Fibroblast of lung (primary cell): ENCODE results near the gene KNTC1. TPM values are rescaled to one million over a fixed set of nuclear protein-coding genes. Genes with fewer than 3 reads are reported as not detected.
"Not testable (repeated sequence)": the region's sequence is repeated elsewhere in the genome, so short reads cannot be mapped to it uniquely, and the experiment has no call there.

Experiments
- DNase-seq, 2 donors: peaks; one replicate each; pipeline versions ENCODE4 v3.0.0 to v3.0.0-alpha.2; 2010; ENCODE audit warnings: low read depth in 2 of 2
- H2AFZ ChIP-seq: 2 replicates; pipeline ENCODE4 v1.5.1; 2012; ENCODE audit warnings: low read length, control low read depth, inconsistent platforms
- H3K27ac ChIP-seq: 2 replicates; pipeline ENCODE4 v1.5.1; 2011; ENCODE audit warnings: low read length, control low read depth; ENCODE audit not compliant: insufficient read depth
- H3K27me3 ChIP-seq: 2 replicates; pipeline ENCODE4 v1.5.1; 2011; ENCODE audit warnings: mild to moderate bottlenecking, low read length; ENCODE audit not compliant: control insufficient read depth, insufficient read depth
- H3K36me3 ChIP-seq: 2 replicates; pipeline ENCODE4 v1.5.1; 2011; ENCODE audit warnings: low read length; ENCODE audit not compliant: control insufficient read depth, insufficient read depth
- H3K4me1 ChIP-seq: 2 replicates; pipeline ENCODE4 v1.5.1; 2011; ENCODE audit warnings: low read length; ENCODE audit not compliant: control insufficient read depth, insufficient read depth; ENCODE audit errors: extremely low read depth
- H3K4me2 ChIP-seq: 2 replicates; pipeline ENCODE4 v1.5.1; 2011; ENCODE audit warnings: low read length, control low read depth; ENCODE audit not compliant: insufficient read depth; ENCODE audit errors: extremely low read depth
- H3K4me3 ChIP-seq, 4 experiments: fragments of 200-600 bp in 1 of 4; sonication (generic) in 1 of 4; replicated peaks in 1 of 4; 2 replicates each; pipeline ENCODE4 v1.5.1; 2011 to 2016; ENCODE audit warnings: low read length in 4 of 4, low read depth in 3 of 4, mild to moderate bottlenecking in 3 of 4, control low read depth in 2 of 4, inconsistent platforms in 1 of 4, mixed read lengths in 1 of 4; ENCODE audit not compliant: insufficient read depth in 1 of 4; ENCODE audit errors: control extremely low read depth in 1 of 4
- H3K79me2 ChIP-seq: 2 replicates; pipeline ENCODE4 v1.5.1; 2012; ENCODE audit warnings: mild to moderate bottlenecking, low read length, inconsistent platforms; ENCODE audit not compliant: control insufficient read depth, insufficient read depth
- H3K9ac ChIP-seq: 2 replicates; pipeline ENCODE4 v1.5.1; 2011; ENCODE audit warnings: mild to moderate bottlenecking, low read length, control low read depth; ENCODE audit not compliant: insufficient read depth
- H3K9me3 ChIP-seq: 2 replicates; pipeline ENCODE4 v1.5.1; 2012; ENCODE audit warnings: low read depth, low read length; ENCODE audit not compliant: control insufficient read depth, insufficient read depth
- H4K20me1 ChIP-seq: 2 replicates; pipeline ENCODE4 v1.5.1; 2011; ENCODE audit warnings: low read length; ENCODE audit not compliant: control insufficient read depth, insufficient read depth; ENCODE audit errors: extremely low read depth
- EZH2 ChIP-seq: IDR thresholded peaks from 2 replicates; pipeline ENCODE4 v1.5.1; 2012; ENCODE audit warnings: low read length, control low read depth, mild to moderate bottlenecking; ENCODE audit errors: missing control alignments
- polyA plus RNA-seq, 2 donors: library from polyadenylated mRNA; depleted of rRNA in 1 of 2; stranded (reverse) in 1 of 2; unstranded in 1 of 2; fragments of >200 nt; gene quantifications; 2 replicates each; pipeline ENCODE4 v1.2.1, GENCODE V29; 2011 to 2012; ENCODE audit warnings: missing spikeins in 1 of 2
- total RNA-seq: library from RNA; depleted of rRNA; stranded (reverse); fragments of >200 nt; gene quantifications from 2 replicates; pipeline ENCODE4 v1.2.1, GENCODE V29; 2014
- TF ChIP-seq, protein P1 (sequence below), 2 donors: IDR thresholded peaks in 1 of 2; conservative IDR thresholded peaks in 1 of 2; 1 replicate in 1 of 2; 2 replicates in 1 of 2; pipeline ENCODE4 v1.5.1; 2011 to 2012; ENCODE audit warnings: low read length in 2 of 2, control low read depth in 1 of 2, inconsistent platforms in 1 of 2, low read depth in 1 of 2, mild to moderate bottlenecking in 1 of 2

The KNTC1 gene
- total and polyA plus RNA-seq, 2 donors (not counting 1 experiment from before 2014, with no cell fraction given): 11.0 to 14.4 TPM

DNA sequence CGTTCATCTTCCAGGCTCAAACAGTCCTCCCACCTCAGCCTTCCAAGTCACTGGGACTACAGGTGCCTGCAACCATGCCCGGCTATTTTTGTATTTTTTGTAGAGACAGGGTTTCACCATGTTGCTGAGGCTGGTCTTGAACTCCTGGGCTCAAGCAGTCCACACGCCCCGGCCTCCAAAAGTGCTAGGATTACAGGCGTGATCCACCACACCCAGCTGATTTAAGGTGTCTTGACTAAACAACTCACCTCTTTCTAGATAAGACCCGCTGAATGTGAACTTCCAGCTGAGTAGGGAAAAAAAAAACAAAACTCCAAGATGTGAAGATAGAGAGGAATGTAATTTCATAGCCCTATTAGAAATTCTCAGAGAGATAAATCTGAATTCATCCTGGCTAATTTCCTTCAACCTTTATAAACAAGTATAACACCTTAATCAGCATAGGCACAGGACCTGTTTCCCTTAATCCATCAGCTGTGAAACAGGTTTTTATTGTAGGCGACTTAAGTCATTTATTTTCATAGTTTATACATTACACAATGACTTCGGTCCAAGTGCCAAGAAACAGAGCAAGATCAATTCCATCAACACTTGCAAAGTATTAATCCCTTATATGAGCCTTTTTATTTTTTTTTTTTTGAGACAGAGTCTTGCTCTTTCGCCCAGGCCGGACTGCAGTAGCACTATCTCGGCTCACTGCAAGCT, 124.6 kb downstream of the KNTC1 start:
- Histone ChIP-seq H3K79me2 (no peaks in the 10 kb centered on the region), H3K4me3 (no peak overlapping the region), H3K36me3 (no peaks in the 10 kb centered on the region), H3K4me2 (no peak overlapping the region), H3K4me1 (no peaks in the 10 kb centered on the region), H3K9ac (no peak overlapping the region), H3K27ac (no peak overlapping the region), H3K9me3 (no peaks in the 10 kb centered on the region), H2AFZ (no peak overlapping the region), H3K27me3 (no peaks in the 10 kb centered on the region), H4K20me1 (no peaks in the 10 kb centered on the region)
- peak in 1 of 2 donors; percentile 10 for DNase-seq
- no peak for TF ChIP-seq EZH2
- TF ChIP-seq, protein P1, sequence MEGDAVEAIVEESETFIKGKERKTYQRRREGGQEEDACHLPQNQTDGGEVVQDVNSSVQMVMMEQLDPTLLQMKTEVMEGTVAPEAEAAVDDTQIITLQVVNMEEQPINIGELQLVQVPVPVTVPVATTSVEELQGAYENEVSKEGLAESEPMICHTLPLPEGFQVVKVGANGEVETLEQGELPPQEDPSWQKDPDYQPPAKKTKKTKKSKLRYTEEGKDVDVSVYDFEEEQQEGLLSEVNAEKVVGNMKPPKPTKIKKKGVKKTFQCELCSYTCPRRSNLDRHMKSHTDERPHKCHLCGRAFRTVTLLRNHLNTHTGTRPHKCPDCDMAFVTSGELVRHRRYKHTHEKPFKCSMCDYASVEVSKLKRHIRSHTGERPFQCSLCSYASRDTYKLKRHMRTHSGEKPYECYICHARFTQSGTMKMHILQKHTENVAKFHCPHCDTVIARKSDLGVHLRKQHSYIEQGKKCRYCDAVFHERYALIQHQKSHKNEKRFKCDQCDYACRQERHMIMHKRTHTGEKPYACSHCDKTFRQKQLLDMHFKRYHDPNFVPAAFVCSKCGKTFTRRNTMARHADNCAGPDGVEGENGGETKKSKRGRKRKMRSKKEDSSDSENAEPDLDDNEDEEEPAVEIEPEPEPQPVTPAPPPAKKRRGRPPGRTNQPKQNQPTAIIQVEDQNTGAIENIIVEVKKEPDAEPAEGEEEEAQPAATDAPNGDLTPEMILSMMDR (conservative IDR thresholded peaks at IDR 0.05 in 1 of 2, IDR thresholded peaks at IDR 0.05 in 1 of 2; ENCODE audit: low read depth in 1 of 2, low read length in 2 of 2): no peak

DNA sequence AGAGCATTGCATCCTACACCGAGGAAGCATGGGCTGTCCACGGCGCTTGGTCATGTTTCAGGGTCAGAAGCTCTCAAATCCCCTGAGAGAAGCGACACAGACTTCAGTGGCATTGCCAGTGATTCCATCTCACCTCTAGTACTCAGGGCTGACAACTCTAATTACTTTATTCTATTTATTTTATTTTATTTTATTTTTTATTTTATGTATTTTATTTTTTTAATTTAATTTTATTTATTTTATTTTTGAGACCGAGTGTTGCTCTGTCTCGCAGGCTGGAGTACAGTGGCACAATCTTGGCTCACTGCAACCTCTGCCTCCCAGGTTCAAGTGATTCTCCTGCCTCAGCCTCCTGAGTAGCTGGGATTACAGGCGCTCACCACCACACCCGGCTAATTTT, 126.2 kb downstream of the KNTC1 start:
- H3K27ac ChIP-seq, H3K27me3 ChIP-seq, H3K4me3 ChIP-seq: not testable (repeated sequence)

DNA sequence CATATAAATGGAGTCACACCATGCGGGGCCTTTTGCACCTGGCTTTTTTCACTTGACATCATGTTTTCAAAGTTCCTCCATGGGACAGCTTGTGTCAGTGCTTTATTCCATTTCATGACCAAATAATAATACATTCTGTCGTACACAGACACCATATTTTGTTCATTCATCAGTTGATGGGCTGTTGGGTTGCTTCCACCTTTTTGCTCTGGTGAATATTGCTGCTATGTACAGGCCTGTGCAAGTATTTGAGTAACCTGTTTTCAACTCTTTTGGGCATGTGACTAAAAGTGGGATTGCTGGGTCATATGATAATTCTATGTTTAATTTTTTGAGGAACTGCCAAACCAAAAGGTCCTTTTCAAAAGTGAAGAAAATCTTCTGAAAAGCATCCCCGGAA, 129.2 kb downstream of the KNTC1 start:
- Histone ChIP-seq H3K27me3 (no peaks in the 10 kb centered on the region), H3K27ac (no peak overlapping the region), H3K4me1 (no peaks in the 10 kb centered on the region), H4K20me1 (no peaks in the 10 kb centered on the region), H2AFZ (no peak overlapping the region), H3K4me2 (no peak overlapping the region), H3K79me2 (no peaks in the 10 kb centered on the region), H3K36me3 (no peaks in the 10 kb centered on the region), H3K9me3 (no peaks in the 10 kb centered on the region), H3K4me3 (no peak overlapping the region), H3K9ac (no peak overlapping the region)
- DNase-seq: no peak
- TF ChIP-seq, protein P1 (conservative IDR thresholded peaks at IDR 0.05 in 1 of 2, IDR thresholded peaks at IDR 0.05 in 1 of 2; ENCODE audit: low read depth in 1 of 2, low read length in 2 of 2): no peak
- no peak for TF ChIP-seq EZH2

More for the DNA sequence above, 126.2 kb downstream of the KNTC1 start:
- not testable (repeated sequence) for H3K9me3 ChIP-seq, H2AFZ ChIP-seq, H3K9ac ChIP-seq, H3K4me2 ChIP-seq, H3K79me2 ChIP-seq, H4K20me1 ChIP-seq, H3K36me3 ChIP-seq, DNase-seq, H3K4me1 ChIP-seq
